Fibroblast of lung (primary cell): ENCODE measurements around the gene DNM3. TPM values are rescaled to one million over a fixed set of nuclear protein-coding genes. Genes with fewer than 3 reads are reported as not detected.

Experiments used
- DNase-seq, 2 donors: peaks; one replicate each; pipeline versions ENCODE4 v3.0.0 to v3.0.0-alpha.2; 2010; ENCODE audit warnings: low read depth in 2 of 2
- H2AFZ ChIP-seq: 2 replicates; pipeline ENCODE4 v1.5.1; 2012; ENCODE audit warnings: low read length, control low read depth, inconsistent platforms
- H3K27ac ChIP-seq: 2 replicates; pipeline ENCODE4 v1.5.1; 2011; ENCODE audit warnings: low read length, control low read depth; ENCODE audit not compliant: insufficient read depth
- H3K27me3 ChIP-seq: 2 replicates; pipeline ENCODE4 v1.5.1; 2011; ENCODE audit warnings: mild to moderate bottlenecking, low read length; ENCODE audit not compliant: control insufficient read depth, insufficient read depth
- H3K36me3 ChIP-seq: 2 replicates; pipeline ENCODE4 v1.5.1; 2011; ENCODE audit warnings: low read length; ENCODE audit not compliant: control insufficient read depth, insufficient read depth
- H3K4me1 ChIP-seq: 2 replicates; pipeline ENCODE4 v1.5.1; 2011; ENCODE audit warnings: low read length; ENCODE audit not compliant: control insufficient read depth, insufficient read depth; ENCODE audit errors: extremely low read depth
- H3K4me2 ChIP-seq: 2 replicates; pipeline ENCODE4 v1.5.1; 2011; ENCODE audit warnings: low read length, control low read depth; ENCODE audit not compliant: insufficient read depth; ENCODE audit errors: extremely low read depth
- H3K4me3 ChIP-seq, 4 experiments: fragments of 200-600 bp in 1 of 4; sonication (generic) in 1 of 4; replicated peaks in 1 of 4; 2 replicates each; pipeline ENCODE4 v1.5.1; 2011 to 2016; ENCODE audit warnings: low read length in 4 of 4, low read depth in 3 of 4, mild to moderate bottlenecking in 3 of 4, control low read depth in 2 of 4, inconsistent platforms in 1 of 4, mixed read lengths in 1 of 4; ENCODE audit not compliant: insufficient read depth in 1 of 4; ENCODE audit errors: control extremely low read depth in 1 of 4
- H3K79me2 ChIP-seq: 2 replicates; pipeline ENCODE4 v1.5.1; 2012; ENCODE audit warnings: mild to moderate bottlenecking, low read length, inconsistent platforms; ENCODE audit not compliant: control insufficient read depth, insufficient read depth
- H3K9ac ChIP-seq: 2 replicates; pipeline ENCODE4 v1.5.1; 2011; ENCODE audit warnings: mild to moderate bottlenecking, low read length, control low read depth; ENCODE audit not compliant: insufficient read depth
- H3K9me3 ChIP-seq: 2 replicates; pipeline ENCODE4 v1.5.1; 2012; ENCODE audit warnings: low read depth, low read length; ENCODE audit not compliant: control insufficient read depth, insufficient read depth
- H4K20me1 ChIP-seq: 2 replicates; pipeline ENCODE4 v1.5.1; 2011; ENCODE audit warnings: low read length; ENCODE audit not compliant: control insufficient read depth, insufficient read depth; ENCODE audit errors: extremely low read depth
- EZH2 ChIP-seq: IDR thresholded peaks from 2 replicates; pipeline ENCODE4 v1.5.1; 2012; ENCODE audit warnings: low read length, control low read depth, mild to moderate bottlenecking; ENCODE audit errors: missing control alignments
- polyA plus RNA-seq, 2 donors: library from polyadenylated mRNA; depleted of rRNA in 1 of 2; stranded (reverse) in 1 of 2; unstranded in 1 of 2; fragments of >200 nt; gene quantifications; 2 replicates each; pipeline ENCODE4 v1.2.1, GENCODE V29; 2011 to 2012; ENCODE audit warnings: missing spikeins in 1 of 2
- total RNA-seq: library from RNA; depleted of rRNA; stranded (reverse); fragments of >200 nt; gene quantifications from 2 replicates; pipeline ENCODE4 v1.2.1, GENCODE V29; 2014
- TF ChIP-seq, protein P1 (sequence below), 2 donors: IDR thresholded peaks in 1 of 2; conservative IDR thresholded peaks in 1 of 2; 1 replicate in 1 of 2; 2 replicates in 1 of 2; pipeline ENCODE4 v1.5.1; 2011 to 2012; ENCODE audit warnings: low read length in 2 of 2, control low read depth in 1 of 2, inconsistent platforms in 1 of 2, low read depth in 1 of 2, mild to moderate bottlenecking in 1 of 2

Gene DNM3
- total and polyA plus RNA-seq, 2 donors (not counting 1 experiment from before 2014, with no cell fraction given), result 1.6 to 3.6 TPM

DNA sequence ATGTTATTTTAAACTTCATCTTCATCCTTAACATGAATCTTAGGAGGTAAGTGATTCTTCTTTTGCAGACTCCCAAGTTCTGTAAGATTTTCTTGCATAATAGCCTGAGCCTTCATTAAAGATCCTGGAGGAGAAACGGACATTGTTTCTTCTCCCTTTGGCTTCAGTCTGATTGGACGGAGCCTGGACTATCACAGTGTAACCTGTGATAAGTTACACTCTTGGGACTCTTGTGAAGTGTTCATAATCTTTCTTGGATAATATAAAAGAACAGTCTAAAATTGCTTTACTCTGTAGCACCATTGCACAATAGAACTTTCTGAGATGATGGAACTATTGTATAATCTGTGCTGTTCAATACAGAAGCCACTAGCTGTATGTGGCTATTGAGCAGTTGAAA lies 244.8 kb downstream of the DNM3 start:
- Histone ChIP-seq H3K4me1 (no peaks in the 10 kb centered on the region), H4K20me1 (no peaks in the 10 kb centered on the region), H3K4me2 (no peak overlapping the region), H3K4me3 (no peak overlapping the region), H3K9me3 (no peaks in the 10 kb centered on the region), H3K27ac (no peak overlapping the region), H2AFZ (no peak overlapping the region), H3K36me3 (no peaks in the 10 kb centered on the region), H3K27me3 (no peaks in the 10 kb centered on the region), H3K79me2 (no peaks in the 10 kb centered on the region), H3K9ac (no peak overlapping the region)
- TF ChIP-seq, protein P1, sequence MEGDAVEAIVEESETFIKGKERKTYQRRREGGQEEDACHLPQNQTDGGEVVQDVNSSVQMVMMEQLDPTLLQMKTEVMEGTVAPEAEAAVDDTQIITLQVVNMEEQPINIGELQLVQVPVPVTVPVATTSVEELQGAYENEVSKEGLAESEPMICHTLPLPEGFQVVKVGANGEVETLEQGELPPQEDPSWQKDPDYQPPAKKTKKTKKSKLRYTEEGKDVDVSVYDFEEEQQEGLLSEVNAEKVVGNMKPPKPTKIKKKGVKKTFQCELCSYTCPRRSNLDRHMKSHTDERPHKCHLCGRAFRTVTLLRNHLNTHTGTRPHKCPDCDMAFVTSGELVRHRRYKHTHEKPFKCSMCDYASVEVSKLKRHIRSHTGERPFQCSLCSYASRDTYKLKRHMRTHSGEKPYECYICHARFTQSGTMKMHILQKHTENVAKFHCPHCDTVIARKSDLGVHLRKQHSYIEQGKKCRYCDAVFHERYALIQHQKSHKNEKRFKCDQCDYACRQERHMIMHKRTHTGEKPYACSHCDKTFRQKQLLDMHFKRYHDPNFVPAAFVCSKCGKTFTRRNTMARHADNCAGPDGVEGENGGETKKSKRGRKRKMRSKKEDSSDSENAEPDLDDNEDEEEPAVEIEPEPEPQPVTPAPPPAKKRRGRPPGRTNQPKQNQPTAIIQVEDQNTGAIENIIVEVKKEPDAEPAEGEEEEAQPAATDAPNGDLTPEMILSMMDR (conservative IDR thresholded peaks at IDR 0.05 in 1 of 2, IDR thresholded peaks at IDR 0.05 in 1 of 2; ENCODE audit: low read depth in 1 of 2, low read length in 2 of 2), result no peak
- TF ChIP-seq EZH2, result no peak
- DNase-seq, result no peak

DNA sequence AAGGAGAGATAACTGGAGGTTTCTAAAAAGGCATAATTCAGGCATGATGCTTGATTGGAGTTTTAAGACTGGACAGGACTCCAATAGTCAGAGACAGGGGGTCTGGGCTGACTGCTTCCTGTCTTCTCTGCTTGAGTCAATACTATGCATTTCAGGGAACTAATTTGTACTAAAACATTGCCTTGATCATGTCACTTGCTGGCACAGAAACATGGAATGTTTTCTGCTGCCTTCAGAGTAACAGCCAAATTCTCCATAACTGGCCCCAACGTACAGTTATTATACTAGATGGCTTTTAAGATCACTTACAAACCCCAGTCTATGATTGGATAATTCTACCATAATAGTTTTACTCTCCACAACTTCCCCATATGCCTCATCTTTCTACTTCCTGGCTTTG lies 247.0 kb downstream of the DNM3 start:
- Histone ChIP-seq H3K9ac (no peak overlapping the region), H3K9me3 (no peaks in the 10 kb centered on the region), H3K4me1 (no peaks in the 10 kb centered on the region), H3K4me3 (no peak overlapping the region), H3K79me2 (no peaks in the 10 kb centered on the region), H3K27ac (no peak overlapping the region), H3K36me3 (no peaks in the 10 kb centered on the region), H3K27me3 (no peaks in the 10 kb centered on the region), H2AFZ (no peak overlapping the region), H3K4me2 (no peak overlapping the region), H4K20me1 (no peaks in the 10 kb centered on the region)
- no peak for DNase-seq
- no peak for TF ChIP-seq EZH2
- TF ChIP-seq, protein P1 (conservative IDR thresholded peaks at IDR 0.05 in 1 of 2, IDR thresholded peaks at IDR 0.05 in 1 of 2; ENCODE audit: low read depth in 1 of 2, low read length in 2 of 2), result no peak

DNA sequence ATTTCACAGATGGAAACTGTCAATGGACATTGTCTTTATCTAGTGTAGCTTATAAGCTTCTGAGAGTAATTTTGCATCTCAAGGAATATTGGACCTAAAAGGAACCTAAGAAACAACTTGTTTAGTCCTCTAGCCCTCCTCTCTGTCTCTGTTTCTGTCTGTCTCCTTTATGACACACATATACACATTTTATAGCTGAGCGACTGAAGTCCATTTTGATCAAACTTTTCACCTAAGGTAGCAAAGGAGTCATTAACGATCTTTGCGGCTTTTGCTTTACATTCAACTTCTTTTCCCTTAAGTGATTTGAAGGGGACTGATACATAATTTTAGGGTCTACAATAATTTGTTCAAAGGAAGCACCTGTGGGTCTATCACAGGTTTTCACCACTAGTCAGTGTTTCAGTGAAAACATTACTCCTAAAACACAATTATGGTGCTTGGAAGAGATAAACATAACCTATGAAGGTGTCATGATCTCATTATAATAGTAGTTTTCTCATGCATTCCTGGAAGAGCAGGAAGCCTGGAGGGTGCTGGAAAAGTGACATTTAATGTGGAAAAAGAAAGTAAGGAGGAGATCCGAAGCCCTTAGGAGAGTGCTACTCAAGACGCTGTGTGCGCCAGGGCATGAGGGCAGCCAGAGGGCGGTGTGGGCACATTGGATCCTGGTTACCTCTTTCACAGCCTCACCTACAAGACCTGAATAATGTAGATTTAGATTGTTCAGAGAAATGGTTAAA lies 248.6 kb downstream of the DNM3 start:
- Histone ChIP-seq H3K4me1 (no peaks in the 10 kb centered on the region), H3K4me3 (no peak overlapping the region), H2AFZ (no peak overlapping the region), H3K4me2 (no peak overlapping the region), H3K27me3 (no peaks in the 10 kb centered on the region), H3K27ac (no peak overlapping the region), H4K20me1 (no peaks in the 10 kb centered on the region), H3K9ac (no peak overlapping the region), H3K79me2 (no peaks in the 10 kb centered on the region), H3K36me3 (no peaks in the 10 kb centered on the region), H3K9me3 (no peaks in the 10 kb centered on the region)
- TF ChIP-seq EZH2, result no peak
- TF ChIP-seq, protein P1 (conservative IDR thresholded peaks at IDR 0.05 in 1 of 2, IDR thresholded peaks at IDR 0.05 in 1 of 2; ENCODE audit: low read depth in 1 of 2, low read length in 2 of 2), result peak; percentile 60 to 84
- peak; percentile 47 to 63 for DNase-seq
